Central memory CD4-positive, alpha-beta T cell (primary cell): ENCODE measurements around the gene NKTR.
"Not testable (repeated sequence)": the region's sequence is repeated elsewhere in the genome, so short reads cannot be mapped to it uniquely, and the experiment has no call there.

Experiments
- DNase-seq: peaks from one replicate; pipeline ENCODE4 v3.0.0; 2022
- total RNA-seq, 3 experiments: gene quantifications; one replicate each; lab custom pipeline; 2026; lab: John Stamatoyannopoulos, UW

Gene NKTR
- total RNA-seq = 132 to 1,003 (median 437) reads per million in 3 experiments

DNA sequence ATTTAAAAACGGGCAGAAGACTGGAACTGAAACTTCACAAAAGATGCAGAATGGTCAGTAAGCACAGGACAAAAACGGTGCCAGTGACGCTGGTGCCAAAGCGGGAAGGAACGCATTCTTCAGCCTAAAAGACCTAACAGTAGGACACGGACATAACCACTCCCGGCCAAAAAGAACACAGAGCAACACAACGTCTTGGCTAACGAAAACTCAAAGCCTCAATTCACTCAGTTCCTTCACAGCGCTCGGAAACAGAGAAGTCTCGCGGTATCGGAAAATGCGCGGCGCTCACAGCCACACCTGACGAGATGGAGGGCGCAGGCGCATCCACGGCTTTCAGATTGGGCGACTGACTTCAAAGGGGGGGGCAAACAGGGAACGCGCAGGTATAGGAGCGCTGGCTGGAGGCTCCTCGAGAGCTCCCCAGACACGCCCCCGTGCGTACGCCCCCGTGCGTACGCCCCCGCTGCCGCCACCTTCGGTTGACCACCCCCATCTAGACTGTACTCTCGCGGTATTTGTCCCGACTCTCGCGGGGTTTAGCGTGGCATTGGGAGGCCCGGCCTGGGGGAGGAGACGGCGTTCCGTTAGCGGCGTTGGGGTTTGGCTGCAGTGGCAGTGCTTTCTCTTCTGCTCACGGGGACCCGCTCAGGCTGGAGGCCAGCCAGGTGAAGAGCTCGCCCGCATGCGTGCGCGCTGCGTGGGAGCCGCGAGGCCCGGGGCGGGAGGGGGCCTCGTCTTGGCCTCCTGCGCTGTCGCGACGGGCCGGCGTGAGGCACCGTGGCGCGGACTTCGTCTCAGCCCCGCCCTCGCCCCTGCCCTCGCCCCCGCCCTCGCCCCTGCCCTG is at the start of gene NKTR:
TSS of gene NKTR (plus strand) at position 576 of the 847 bp plus-strand sequence. CDS start 321 bp downstream, outside the sequence.
- DNase-seq = peak; percentile 100

- no peak for DNase-seq
These were observed 47.7 kb upstream of the NKTR start for GRCh38 chr3:42552830-42553229.

DNA sequence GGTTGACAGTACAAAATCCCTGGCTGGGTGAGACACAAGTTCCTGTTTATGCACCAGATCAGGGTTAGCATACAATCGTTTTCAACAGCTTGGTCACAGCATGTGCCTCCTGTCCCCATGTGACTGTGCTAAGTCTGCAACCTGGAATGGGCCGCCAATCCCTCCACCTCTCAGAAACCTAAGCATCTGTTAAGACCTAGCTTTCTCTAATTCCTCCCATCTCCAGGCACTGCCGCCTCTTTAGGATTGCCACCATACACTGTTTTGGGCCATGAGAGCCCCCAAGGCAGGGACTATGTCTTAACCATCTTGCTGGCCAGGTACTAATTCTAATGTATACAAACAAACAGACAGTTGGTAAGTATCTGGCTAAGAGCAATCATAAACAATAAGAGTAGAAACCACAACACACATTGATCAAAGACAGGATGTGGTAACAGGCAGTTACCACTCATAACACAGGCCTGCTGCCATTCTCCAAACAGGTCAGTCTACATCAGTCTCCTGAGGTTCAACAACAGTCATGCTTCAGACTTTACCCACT is 44.3 kb upstream of the NKTR start:
- DNase-seq = peak; percentile 83

GRCh38 chr3:42556817-42557216 is 43.7 kb upstream of the NKTR start:
- DNase-seq = not testable (repeated sequence)

DNA sequence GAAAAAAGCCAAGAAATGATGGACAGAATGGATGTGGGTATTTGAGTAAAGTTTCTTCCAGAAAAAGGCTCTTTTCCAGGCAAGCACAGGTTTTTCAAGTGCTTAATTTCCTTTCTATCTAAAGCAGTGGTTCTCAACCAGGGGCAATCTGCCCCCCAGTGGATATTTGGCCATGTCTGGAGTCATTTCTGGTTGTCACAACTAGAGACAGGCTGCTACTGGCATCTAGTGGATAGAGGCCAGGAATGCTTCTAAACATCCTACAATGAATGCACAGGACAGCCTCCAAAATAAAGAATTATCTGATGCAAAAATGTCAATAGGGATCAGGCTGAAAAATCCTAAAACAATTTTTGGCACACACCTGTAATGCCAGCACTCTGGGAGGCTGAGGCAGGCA is 42.6 kb upstream of the NKTR start:
- peak; percentile 42 for DNase-seq

DNA sequence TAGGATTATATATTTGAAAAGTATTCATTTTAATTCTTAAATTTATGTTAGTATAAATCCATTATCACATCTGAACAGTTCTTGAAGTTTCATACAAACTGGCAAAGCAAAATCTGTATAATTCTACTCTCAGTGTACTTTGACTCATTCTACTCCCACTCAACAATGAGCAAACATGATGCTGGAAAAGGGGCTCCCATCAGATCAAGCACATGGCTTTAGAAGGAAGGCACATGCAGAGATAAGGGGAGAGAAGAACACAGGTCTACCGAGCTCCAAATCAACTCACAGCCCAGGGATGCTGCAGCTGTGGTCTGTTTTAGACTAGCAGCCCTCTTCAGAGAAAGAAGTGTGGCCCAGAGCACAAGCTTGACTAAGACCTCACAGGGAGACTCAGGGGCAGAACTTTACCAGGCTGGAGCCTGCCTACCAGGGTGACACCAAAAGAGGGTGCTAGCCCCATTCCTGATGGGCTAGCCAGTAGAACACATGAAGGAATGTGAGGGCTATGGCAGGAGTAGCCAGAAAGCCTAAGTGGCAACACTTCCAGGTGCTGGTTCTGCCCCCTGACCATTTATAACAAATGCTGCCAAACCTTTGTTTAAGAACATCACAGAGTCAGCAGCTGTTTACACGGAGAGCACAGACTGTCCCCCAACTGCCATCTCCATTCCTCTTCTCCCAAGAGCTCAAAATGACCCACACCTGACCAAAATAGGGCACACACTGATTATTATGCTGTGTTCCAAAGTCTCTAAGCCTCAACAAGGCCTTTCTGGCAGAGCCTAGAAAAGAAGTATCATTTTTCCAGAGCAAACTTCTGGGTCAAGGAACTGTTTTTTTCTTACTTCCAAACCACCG is 38.2 kb upstream of the NKTR start:
- no peak for DNase-seq

GRCh38 chr3:42569593-42570142 is 30.8 kb upstream of the NKTR start:
- DNase-seq = no peak

DNA sequence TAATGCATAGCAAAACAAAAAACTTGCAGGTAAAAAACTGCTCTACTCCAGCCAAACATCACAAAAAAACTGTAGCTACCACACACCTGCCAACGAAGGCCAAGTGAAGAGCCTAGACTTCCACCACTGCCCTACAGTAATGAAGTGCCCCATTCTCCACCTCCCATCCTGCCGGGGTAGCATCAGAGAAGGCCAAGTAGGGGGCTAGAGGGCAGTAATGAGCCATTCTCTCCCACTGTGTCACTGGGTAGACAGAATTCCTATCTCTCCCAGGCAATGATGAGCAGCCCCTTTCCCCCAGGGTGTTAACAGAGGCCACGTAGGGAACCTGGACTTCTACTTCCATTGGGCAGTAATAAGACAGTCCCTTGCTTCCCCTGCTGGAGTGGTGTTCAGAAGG is 28.2 kb upstream of the NKTR start:
- no peak for DNase-seq

GRCh38 chr3:42575137-42575741 is 25.2 kb upstream of the NKTR start:
- no peak for DNase-seq

- DNase-seq = no peak
These were observed 22.4 kb upstream of the NKTR start for GRCh38 chr3:42578054-42578453.

- not testable (repeated sequence) for DNase-seq
These were observed 21.1 kb upstream of the NKTR start for GRCh38 chr3:42579346-42579745.

GRCh38 chr3:42581400-42581708 is 19.1 kb upstream of the NKTR start:
- DNase-seq = no peak

GRCh38 chr3:42581709-42582473 is 18.6 kb upstream of the NKTR start, which contains the start of gene SEC22C:
Gene SEC22C (minus strand): TSS chr3:42581967. CDS start chr3:42569046, 12,921 bp downstream.
- peak; percentile 94 for DNase-seq

DNA sequence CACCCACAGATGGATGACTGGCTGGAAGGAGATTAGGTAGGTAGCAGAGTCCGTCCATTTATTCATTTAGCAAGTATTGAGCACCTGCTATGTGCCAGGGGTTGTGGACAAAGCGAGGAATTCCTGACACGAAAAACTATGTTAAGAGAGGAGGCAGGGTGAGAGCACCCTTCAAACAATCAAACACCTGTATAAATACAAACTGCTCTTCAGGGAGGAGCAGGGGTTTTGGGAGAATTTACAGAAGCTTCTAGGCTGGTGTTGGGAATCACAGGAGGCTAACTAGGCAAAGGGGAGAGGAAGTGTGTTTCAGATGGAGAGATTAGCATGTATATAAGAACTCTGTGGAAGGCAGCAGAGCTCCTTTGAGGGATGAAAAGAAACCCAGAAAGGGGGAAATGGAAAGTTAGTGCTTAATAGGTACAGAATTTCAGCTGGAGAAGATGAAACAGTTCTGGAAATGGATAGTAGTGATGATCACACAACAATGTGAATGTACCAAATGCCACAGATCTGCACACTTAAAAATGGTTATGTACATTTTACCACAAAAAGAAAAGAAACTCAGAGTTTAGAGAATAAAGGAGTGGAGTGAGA is 17.9 kb upstream of the NKTR start:
- DNase-seq = peak; percentile 9

DNA sequence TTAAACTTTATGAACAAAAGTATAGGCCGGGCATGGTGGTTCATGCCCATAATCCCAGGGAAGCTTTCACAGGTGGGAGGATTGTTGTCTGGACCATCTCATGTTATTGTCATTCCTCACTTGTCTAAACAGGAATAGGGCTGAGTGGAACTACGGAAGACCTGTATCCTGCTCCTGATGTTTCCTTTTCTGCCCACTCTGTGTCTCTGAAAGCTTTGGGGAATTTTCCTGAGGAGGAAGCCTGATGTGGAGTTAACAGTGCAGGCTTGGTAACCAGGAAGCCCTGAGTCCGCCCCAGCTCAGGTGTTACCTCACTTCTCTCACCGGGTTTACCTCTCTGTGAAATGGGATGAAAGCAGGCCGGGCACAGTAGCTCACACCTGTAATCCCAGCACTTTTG is 11.9 kb upstream of the NKTR start:
- no peak for DNase-seq

DNA sequence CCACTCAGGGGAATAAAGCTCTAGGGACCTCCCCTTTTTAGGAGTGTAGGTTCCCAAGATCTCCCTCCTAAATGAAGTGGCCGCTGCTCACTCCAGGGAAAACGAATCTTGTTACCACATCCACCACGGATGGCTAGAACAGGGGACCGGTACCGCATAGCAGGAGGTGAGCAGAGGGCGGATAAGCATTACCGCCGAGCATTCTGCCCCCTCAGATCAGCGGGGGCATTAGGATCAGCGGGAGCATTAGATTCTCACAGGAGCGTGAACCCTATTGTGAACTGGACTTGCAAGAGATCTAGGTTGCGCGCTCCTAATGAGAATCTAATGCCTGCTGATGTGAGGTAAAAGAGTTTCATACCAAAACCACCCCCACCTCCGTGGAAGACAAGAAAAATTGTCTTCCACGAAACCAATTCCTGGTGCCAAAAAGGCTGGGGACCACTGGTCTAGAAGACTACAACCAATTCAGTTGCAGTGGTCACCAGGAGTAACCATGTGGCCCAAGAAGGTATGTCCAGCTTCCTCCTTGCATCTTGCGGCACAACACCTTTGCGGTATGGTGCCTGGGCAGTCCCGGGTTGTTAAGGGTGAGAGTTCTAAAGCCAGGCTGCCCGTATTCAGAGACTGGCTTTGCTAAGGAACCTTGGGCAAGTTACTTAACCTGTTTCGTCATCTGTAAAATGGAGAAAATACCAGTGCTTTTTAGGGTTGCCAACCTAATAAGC is 10.9 kb upstream of the NKTR start:
- DNase-seq = no peak

- no peak for DNase-seq
These were observed 9.3 kb upstream of the NKTR start for GRCh38 chr3:42590989-42591756.

DNA sequence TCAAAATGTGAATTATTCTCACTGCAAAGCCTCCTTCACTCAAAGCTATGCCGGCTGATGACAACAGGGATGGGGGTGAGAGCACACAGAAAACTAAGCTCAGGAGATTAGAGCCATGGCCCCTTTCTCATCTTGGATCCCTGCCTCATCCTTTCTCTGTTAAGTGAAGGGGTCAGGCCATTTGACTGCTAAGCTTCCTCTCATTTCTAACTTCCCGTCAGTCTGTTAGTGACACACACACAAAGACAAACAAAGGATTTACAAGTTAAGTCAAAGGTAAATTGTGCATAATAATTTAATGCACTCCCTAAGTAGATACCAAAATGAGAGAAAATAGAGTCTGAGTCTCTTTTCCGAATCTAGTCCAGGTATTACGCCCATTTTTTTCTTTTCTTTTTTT is 8.7 kb upstream of the NKTR start:
- DNase-seq = no peak

GRCh38 chr3:42593635-42594034 is 6.9 kb upstream of the NKTR start:
- DNase-seq = no peak

- no peak for DNase-seq
These were observed 4.8 kb upstream of the NKTR start for GRCh38 chr3:42595682-42596081.
